CD4-positive, CD25-positive, alpha-beta regulatory T cell (primary cell): Measurements from ENCODE around the gene EBF3. TPM values are rescaled to one million over a fixed set of nuclear protein-coding genes. Genes with fewer than 3 reads are reported as not detected.

Experiments
- ATAC-seq, 2 donors: fragments of 150-1000 bp; cut with Tn5 transposase; one replicate each; pipeline ENCODE4 v1.10.0; 2021; ENCODE audit warnings: low read depth in 2 of 2, moderate number of reproducible peaks in 2 of 2, moderate library complexity in 1 of 2
- DNase-seq, 3 donors: peaks; one replicate each; pipeline versions ENCODE4 v3.0.0 to v3.0.0-alpha.2; 2012 to 2022; ENCODE audit warnings: mixed read lengths in 1 of 3
- H3K27ac ChIP-seq: one replicate; pipeline ENCODE4 v1.7.0; 2013; ENCODE audit warnings: mild to moderate bottlenecking, low read length; ENCODE audit not compliant: insufficient read depth, poor library complexity, severe bottlenecking
- H3K27me3 ChIP-seq: one replicate; pipeline ENCODE4 v1.7.0; 2013; ENCODE audit warnings: low read length; ENCODE audit not compliant: control insufficient read depth, insufficient read depth
- H3K36me3 ChIP-seq: one replicate; pipeline ENCODE4 v1.7.0; 2013; ENCODE audit warnings: mild to moderate bottlenecking, low read length, moderate library complexity; ENCODE audit not compliant: control insufficient read depth, insufficient read depth
- H3K4me1 ChIP-seq: 2 replicates; pipeline ENCODE4 v1.7.0; 2013; ENCODE audit warnings: mild to moderate bottlenecking, low read length; ENCODE audit not compliant: insufficient read depth, control insufficient read depth, poor library complexity, severe bottlenecking
- H3K4me3 ChIP-seq: one replicate; pipeline ENCODE4 v1.7.0; 2013; ENCODE audit warnings: low read depth, mild to moderate bottlenecking, low read length, moderate library complexity
- H3K9me3 ChIP-seq, 2 experiments: 1 replicate in 1 of 2; 2 replicates in 1 of 2; pipeline ENCODE4 v1.7.0; 2013; ENCODE audit warnings: low read length in 2 of 2, mild to moderate bottlenecking in 1 of 2, moderate library complexity in 1 of 2; ENCODE audit not compliant: control insufficient read depth in 2 of 2
- H3K27ac Mint-ChIP-seq, 3 donors: one replicate each; pipeline ENCODE4 v1.8.0; 2020 to 2022; ENCODE audit warnings: mild to moderate bottlenecking in 3 of 3, mixed read lengths in 3 of 3, moderate library complexity in 2 of 3
- H3K27me3 Mint-ChIP-seq: one replicate; pipeline ENCODE4 v1.8.0; 2022; ENCODE audit warnings: mild to moderate bottlenecking, mixed read lengths
- H3K36me3 Mint-ChIP-seq: one replicate; pipeline ENCODE4 v1.8.0; 2020; ENCODE audit warnings: mixed read lengths
- H3K4me1 Mint-ChIP-seq, 4 donors: one replicate each; pipeline ENCODE4 v1.8.0; 2020 to 2022; ENCODE audit warnings: mixed read lengths in 4 of 4, mild to moderate bottlenecking in 1 of 4
- H3K4me3 Mint-ChIP-seq, 4 donors: one replicate each; pipeline ENCODE4 v1.8.0; 2020 to 2022; ENCODE audit warnings: mild to moderate bottlenecking in 4 of 4, mixed read lengths in 4 of 4, moderate library complexity in 3 of 4
- H3K9me3 Mint-ChIP-seq, 7 donors: one replicate each; pipeline ENCODE4 v1.8.0; 2020 to 2022; ENCODE audit warnings: mixed read lengths in 7 of 7, mild to moderate bottlenecking in 3 of 7, moderate library complexity in 2 of 7
- polyA plus RNA-seq, 4 donors: library from polyadenylated mRNA; unstranded; fragments of 300-500 nt; fragmentation: Illumina TruSeq; gene quantifications; one replicate each; pipeline ENCODE4 v1.2.3, GENCODE V29; 2021
- total RNA-seq: library from RNA; stranded (reverse); gene quantifications from one replicate; pipeline ENCODE4 v1.2.3, GENCODE V29; 2022

EBF3 gene
- total and polyA plus RNA-seq, 5 donors from 2014 or later: not detected

- H3K4me1 Mint-ChIP-seq: no peaks in the 10 kb centered on the region
- H3K27ac ChIP-seq: no peak overlapping the region
- no peaks in the 10 kb centered on the region for H3K4me1 ChIP-seq
- H3K27me3 Mint-ChIP-seq: peaks cover 5% of the 10 kb centered on the region
- H3K36me3 ChIP-seq: no peaks in the 10 kb centered on the region
- H3K36me3 Mint-ChIP-seq: no peaks in the 10 kb centered on the region
- peaks cover 0 to 29% (median 12%) of the 10 kb centered on the region in 7 donors for H3K9me3 Mint-ChIP-seq
- no peaks in the 10 kb centered on the region for H3K27me3 ChIP-seq
- no peak for DNase-seq
- no peak overlapping the region for H3K27ac Mint-ChIP-seq
- H3K4me3 ChIP-seq: no peak overlapping the region
- H3K4me3 Mint-ChIP-seq: no peak overlapping the region
- no peak for ATAC-seq
- H3K9me3 ChIP-seq: peaks cover 2 to 14% of the 10 kb centered on the region in 2 experiments
These were observed 156.9 kb downstream of the EBF3 start for GRCh38 chr10:129807211-129807610.

GRCh38 chr10:129800796-129801340, 163.2 kb downstream of the EBF3 start:
- H3K27ac ChIP-seq: no peak overlapping the region

GRCh38 chr10:129799942-129800341, 164.1 kb downstream of the EBF3 start:
- Mint-ChIP-seq H3K9me3 (peaks cover 0 to 24% (median 4%) of the 10 kb centered on the region in 7 donors), H3K4me3 (no peak overlapping the region)

More at GRCh38 chr10:129800796-129801340, 163.2 kb downstream of the EBF3 start:
- H3K27me3 ChIP-seq: no peaks in the 10 kb centered on the region
- H3K36me3 Mint-ChIP-seq: no peaks in the 10 kb centered on the region
- no peak overlapping the region for H3K4me3 Mint-ChIP-seq
- DNase-seq (no peak), ATAC-seq (no peak)
- no peaks in the 10 kb centered on the region for H3K4me1 Mint-ChIP-seq
- H3K36me3 ChIP-seq: no peaks in the 10 kb centered on the region
- H3K27me3 Mint-ChIP-seq: no peaks in the 10 kb centered on the region
- H3K4me3 ChIP-seq: no peak overlapping the region
- no peak overlapping the region for H3K27ac Mint-ChIP-seq
- H3K9me3 ChIP-seq: peaks cover 2 to 14% of the 10 kb centered on the region in 2 experiments
- peaks cover 0 to 28% (median 4%) of the 10 kb centered on the region in 7 donors for H3K9me3 Mint-ChIP-seq
- no peaks in the 10 kb centered on the region for H3K4me1 ChIP-seq

GRCh38 chr10:129796710-129797420, 167.2 kb downstream of the EBF3 start:
- DNase-seq (no peak), ATAC-seq (no peak)
- H3K4me3 Mint-ChIP-seq: no peak overlapping the region
- Histone ChIP-seq H3K27ac (no peak overlapping the region), H3K4me3 (no peak overlapping the region), H3K9me3 (no peaks in the 10 kb centered on the region), H3K4me1 (no peaks in the 10 kb centered on the region), H3K36me3 (no peaks in the 10 kb centered on the region), H3K27me3 (no peaks in the 10 kb centered on the region)
- H3K36me3 Mint-ChIP-seq: no peaks in the 10 kb centered on the region
- H3K27me3 Mint-ChIP-seq: no peaks in the 10 kb centered on the region
- no peaks in the 10 kb centered on the region for H3K4me1 Mint-ChIP-seq
- no peak overlapping the region for H3K27ac Mint-ChIP-seq
- peaks cover 0 to 28% (median 3%) of the 10 kb centered on the region in 7 donors for H3K9me3 Mint-ChIP-seq

More at GRCh38 chr10:129799942-129800341, 164.1 kb downstream of the EBF3 start:
- Histone ChIP-seq H3K4me3 (no peak overlapping the region), H3K9me3 (peaks cover 2 to 14% of the 10 kb centered on the region in 2 experiments), H3K27ac (no peak overlapping the region), H3K36me3 (no peaks in the 10 kb centered on the region), H3K4me1 (no peaks in the 10 kb centered on the region), H3K27me3 (no peaks in the 10 kb centered on the region)
- ATAC-seq: no peak
- Mint-ChIP-seq H3K4me1 (no peaks in the 10 kb centered on the region), H3K36me3 (no peaks in the 10 kb centered on the region), H3K27ac (no peak overlapping the region), H3K27me3 (no peaks in the 10 kb centered on the region)
- DNase-seq: no peak

GRCh38 chr10:129793996-129794395, 170.1 kb downstream of the EBF3 start:
- peaks cover 0 to 41% (median 8%) of the 10 kb centered on the region in 7 donors for H3K9me3 Mint-ChIP-seq
- no peak overlapping the region for H3K27ac ChIP-seq

GRCh38 chr10:129793479-129793878, 170.6 kb downstream of the EBF3 start:
- no peak overlapping the region for H3K27ac Mint-ChIP-seq
- DNase-seq (no peak), ATAC-seq (no peak)
- no peaks in the 10 kb centered on the region for H3K4me1 ChIP-seq
- H3K27me3 ChIP-seq: no peaks in the 10 kb centered on the region
- H3K36me3 Mint-ChIP-seq: no peaks in the 10 kb centered on the region
- peaks cover 0 to 39% (median 8%) of the 10 kb centered on the region in 7 donors for H3K9me3 Mint-ChIP-seq
- no peaks in the 10 kb centered on the region for H3K36me3 ChIP-seq
- no peak overlapping the region for H3K4me3 Mint-ChIP-seq
- no peak overlapping the region for H3K4me3 ChIP-seq
- H3K4me1 Mint-ChIP-seq: no peaks in the 10 kb centered on the region
- no peaks in the 10 kb centered on the region for H3K9me3 ChIP-seq
- H3K27ac ChIP-seq: no peak overlapping the region
- no peaks in the 10 kb centered on the region for H3K27me3 Mint-ChIP-seq

More at GRCh38 chr10:129793996-129794395, 170.1 kb downstream of the EBF3 start:
- Mint-ChIP-seq H3K4me3 (no peak overlapping the region), H3K4me1 (no peaks in the 10 kb centered on the region), H3K27me3 (no peaks in the 10 kb centered on the region), H3K36me3 (no peaks in the 10 kb centered on the region), H3K27ac (no peak overlapping the region)
- no peaks in the 10 kb centered on the region for H3K27me3 ChIP-seq
- ATAC-seq: no peak
- no peak overlapping the region for H3K4me3 ChIP-seq
- no peaks in the 10 kb centered on the region for H3K36me3 ChIP-seq
- H3K9me3 ChIP-seq: no peaks in the 10 kb centered on the region
- no peak for DNase-seq
- no peaks in the 10 kb centered on the region for H3K4me1 ChIP-seq

GRCh38 chr10:129792864-129793263, 171.2 kb downstream of the EBF3 start:
- Mint-ChIP-seq H3K9me3 (peaks cover 0 to 39% (median 8%) of the 10 kb centered on the region in 7 donors), H3K4me3 (no peak overlapping the region), H3K27ac (no peak overlapping the region), H3K4me1 (no peaks in the 10 kb centered on the region), H3K36me3 (no peaks in the 10 kb centered on the region), H3K27me3 (no peaks in the 10 kb centered on the region)
- Histone ChIP-seq H3K27ac (no peak overlapping the region), H3K9me3 (no peaks in the 10 kb centered on the region), H3K36me3 (no peaks in the 10 kb centered on the region), H3K4me3 (no peak overlapping the region), H3K27me3 (no peaks in the 10 kb centered on the region), H3K4me1 (no peaks in the 10 kb centered on the region)
- no peak for ATAC-seq
- DNase-seq: no peak

- Mint-ChIP-seq H3K4me1 (no peaks in the 10 kb centered on the region), H3K36me3 (no peaks in the 10 kb centered on the region), H3K4me3 (no peak overlapping the region), H3K27me3 (no peaks in the 10 kb centered on the region), H3K9me3 (peaks cover 0 to 35% (median 8%) of the 10 kb centered on the region in 7 donors), H3K27ac (no peak overlapping the region)
- Histone ChIP-seq H3K4me3 (no peak overlapping the region), H3K36me3 (no peaks in the 10 kb centered on the region), H3K27me3 (no peaks in the 10 kb centered on the region), H3K4me1 (no peaks in the 10 kb centered on the region), H3K9me3 (no peaks in the 10 kb centered on the region), H3K27ac (no peak overlapping the region)
- DNase-seq (no peak), ATAC-seq (no peak)
These were observed 171.9 kb downstream of the EBF3 start for GRCh38 chr10:129792141-129792540.
